Retinal pigment epithelial cell (primary cell): Measurements from ENCODE around the gene PCNT.
"Not testable (repeated sequence)": the region's sequence is repeated elsewhere in the genome, so short reads cannot be mapped to it uniquely, and the experiment has no call there.

Experiments used
- DNase-seq: peaks from one replicate; pipeline ENCODE4 v3.0.0-alpha.2; 2010; ENCODE audit warnings: low read depth
- H3K4me3 ChIP-seq: 2 replicates; pipeline ENCODE4 v1.5.1; 2011; ENCODE audit warnings: mild to moderate bottlenecking, low read length, control low read depth, moderate library complexity
- CTCF ChIP-seq: conservative IDR thresholded peaks from 2 replicates; pipeline ENCODE4 v1.5.1; 2011; ENCODE audit warnings: low read depth, low read length, control low read depth, inconsistent platforms

PCNT gene

GRCh38 chr21:46304955-46305354, 19.0 kb upstream of the PCNT start:
- no peak overlapping the region for H3K4me3 ChIP-seq
- no peak for TF ChIP-seq CTCF
- no peak for DNase-seq

GRCh38 chr21:46307625-46308024, 16.3 kb upstream of the PCNT start:
- TF ChIP-seq CTCF, result no peak
- no peak overlapping the region for H3K4me3 ChIP-seq
- DNase-seq, result no peak

- no peak overlapping the region for H3K4me3 ChIP-seq
- no peak for DNase-seq
- no peak for TF ChIP-seq CTCF
These were observed 15.5 kb upstream of the PCNT start for GRCh38 chr21:46308431-46308830.

- not testable (repeated sequence) for H3K4me3 ChIP-seq, DNase-seq
These were observed 13.7 kb upstream of the PCNT start for GRCh38 chr21:46310260-46310659.

DNA sequence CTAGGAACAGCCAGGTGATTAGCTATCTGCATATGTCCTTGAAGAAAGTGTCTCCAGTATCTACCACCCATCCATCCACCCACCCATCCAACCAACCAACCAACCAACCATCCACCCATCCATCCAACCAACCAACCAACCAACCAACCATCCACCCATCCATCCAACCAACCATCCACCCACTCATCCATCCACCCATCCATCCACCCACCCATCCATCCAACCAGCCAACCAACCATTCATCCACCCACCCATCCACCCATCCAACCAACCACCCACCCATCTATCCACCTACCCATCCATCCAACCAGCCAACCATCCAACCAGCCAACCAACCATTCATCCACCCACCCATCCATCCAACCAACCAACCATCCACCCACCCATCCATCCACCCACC, 12.4 kb upstream of the PCNT start:
- no peak for DNase-seq
- TF ChIP-seq CTCF, result no peak
- H3K4me3 ChIP-seq, result no peak overlapping the region

DNA sequence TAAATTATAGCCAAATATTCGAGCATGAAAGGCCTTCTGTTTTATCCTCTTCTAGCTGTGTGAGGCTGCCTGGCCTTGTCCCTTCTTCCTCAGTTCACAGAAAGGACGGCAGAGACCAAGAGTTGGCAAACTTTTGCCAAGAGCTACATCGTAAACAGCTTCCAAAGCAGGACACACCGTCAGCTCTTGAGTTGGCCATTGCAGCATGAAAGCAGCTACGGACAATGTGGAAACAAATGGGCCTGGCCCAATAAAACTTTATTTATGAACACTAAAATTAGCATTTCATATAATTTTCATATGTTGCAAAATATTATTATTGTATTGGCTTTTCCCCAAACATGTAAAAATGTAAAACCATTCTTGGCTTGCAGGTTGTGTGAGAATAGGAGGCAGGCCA, 11.0 kb upstream of the PCNT start:
- no peak for DNase-seq
- no peak for TF ChIP-seq CTCF
- H3K4me3 ChIP-seq, result no peak overlapping the region

GRCh38 chr21:46314441-46315020, 9.4 kb upstream of the PCNT start:
- H3K4me3 ChIP-seq, result no peak overlapping the region

More at GRCh38 chr21:46314441-46315020, 9.4 kb upstream of the PCNT start:
- DNase-seq, result no peak
- no peak for TF ChIP-seq CTCF
